Testis (tissue), 2 donors: ENCODE measurements around the gene MPL.

Experiments used
- POLR2A ChIP-seq: fragments of 450-650 bp; IDR thresholded peaks from one replicate; pipeline ENCODE4 v1.6.1; 2017; ENCODE audit warnings: antibody characterized with exemption, mild to moderate bottlenecking, moderate library complexity
- TF ChIP-seq, protein P1 (sequence below), 3 experiments: fragments of 450-650 bp in 2 of 3; fragments of 200-600 bp in 1 of 3; sonication (generic) in 1 of 3; IDR thresholded peaks; one replicate each; pipeline ENCODE4 v1.5.1; 2016 to 2019; ENCODE audit warnings: antibody characterized with exemption in 3 of 3, mild to moderate bottlenecking in 2 of 3, moderate library complexity in 1 of 3

DNA sequence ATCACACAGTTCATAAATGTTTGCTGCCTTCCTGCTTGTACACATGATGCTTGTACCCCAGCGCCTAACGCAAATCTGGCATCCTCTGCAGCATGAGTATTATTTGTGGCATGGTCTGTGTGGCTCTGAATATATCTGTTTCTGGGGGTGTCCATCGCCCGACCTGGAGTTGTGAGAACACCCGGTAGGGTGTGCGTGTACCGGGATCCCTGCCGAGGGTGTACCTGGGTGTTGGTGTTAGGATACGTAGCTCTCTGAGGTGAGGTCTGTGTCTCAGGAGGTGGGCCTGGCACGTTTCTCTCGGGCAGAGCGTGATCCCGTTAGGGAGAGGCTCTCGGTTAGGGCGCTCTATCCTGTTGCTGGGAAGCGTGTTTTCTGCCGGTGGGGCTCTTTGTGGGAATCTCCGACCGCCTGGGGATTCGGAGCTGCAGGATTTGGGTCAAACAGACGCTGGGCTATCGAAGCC is 10.8 kb downstream of the MPL start:
- TF ChIP-seq, protein P1, sequence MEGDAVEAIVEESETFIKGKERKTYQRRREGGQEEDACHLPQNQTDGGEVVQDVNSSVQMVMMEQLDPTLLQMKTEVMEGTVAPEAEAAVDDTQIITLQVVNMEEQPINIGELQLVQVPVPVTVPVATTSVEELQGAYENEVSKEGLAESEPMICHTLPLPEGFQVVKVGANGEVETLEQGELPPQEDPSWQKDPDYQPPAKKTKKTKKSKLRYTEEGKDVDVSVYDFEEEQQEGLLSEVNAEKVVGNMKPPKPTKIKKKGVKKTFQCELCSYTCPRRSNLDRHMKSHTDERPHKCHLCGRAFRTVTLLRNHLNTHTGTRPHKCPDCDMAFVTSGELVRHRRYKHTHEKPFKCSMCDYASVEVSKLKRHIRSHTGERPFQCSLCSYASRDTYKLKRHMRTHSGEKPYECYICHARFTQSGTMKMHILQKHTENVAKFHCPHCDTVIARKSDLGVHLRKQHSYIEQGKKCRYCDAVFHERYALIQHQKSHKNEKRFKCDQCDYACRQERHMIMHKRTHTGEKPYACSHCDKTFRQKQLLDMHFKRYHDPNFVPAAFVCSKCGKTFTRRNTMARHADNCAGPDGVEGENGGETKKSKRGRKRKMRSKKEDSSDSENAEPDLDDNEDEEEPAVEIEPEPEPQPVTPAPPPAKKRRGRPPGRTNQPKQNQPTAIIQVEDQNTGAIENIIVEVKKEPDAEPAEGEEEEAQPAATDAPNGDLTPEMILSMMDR (IDR thresholded peaks at IDR 0.05): no peak
- TF ChIP-seq POLR2A: no peak
